NCI-H748 treated with DMSO at 0.1 percent for 48 hours (cell line): Measurements from ENCODE around the gene TXNDC17.
"Not testable (repeated sequence)": the region's sequence is repeated elsewhere in the genome, so short reads cannot be mapped to it uniquely, and the experiment has no call there.

Experiments used
- DNase-seq: peaks from one replicate; lab custom pipeline; 2025; lab: John Stamatoyannopoulos, UW

The TXNDC17 gene

DNA sequence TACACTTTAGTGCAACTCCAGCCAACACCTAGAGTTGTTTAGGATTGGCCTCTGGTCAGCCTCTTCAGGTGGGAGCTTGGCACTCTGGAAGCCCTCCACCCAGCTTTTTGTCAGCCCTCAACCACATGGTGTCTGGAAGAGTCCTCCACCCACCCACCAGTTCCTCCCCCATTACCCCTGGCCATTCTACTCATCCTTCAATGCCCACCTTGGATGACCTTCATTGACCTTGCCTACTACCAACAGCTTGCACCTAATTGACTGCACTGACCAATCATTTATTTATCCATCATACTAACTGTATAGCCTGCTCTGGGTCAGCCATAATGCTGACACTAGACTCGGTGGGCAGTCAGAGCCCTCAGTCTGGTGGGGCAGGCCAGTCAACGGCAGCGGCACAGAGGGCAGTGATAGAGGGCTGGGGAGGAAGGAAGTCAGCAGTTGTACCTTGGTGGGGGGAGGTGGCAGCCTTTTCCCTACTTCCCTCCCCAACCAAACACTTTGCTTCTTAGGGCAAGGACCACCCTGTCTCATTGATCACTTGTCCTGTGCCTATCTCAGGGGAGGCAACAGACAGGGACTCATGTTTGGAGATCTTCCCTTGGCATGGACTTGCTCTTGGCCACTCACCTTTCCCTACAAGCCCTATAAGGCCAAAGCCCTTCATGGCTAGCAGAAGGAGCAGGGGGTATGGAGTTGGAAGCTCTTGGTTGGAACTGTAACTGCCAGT, 43.0 kb downstream of the TXNDC17 start:
- DNase-seq = no peak

DNA sequence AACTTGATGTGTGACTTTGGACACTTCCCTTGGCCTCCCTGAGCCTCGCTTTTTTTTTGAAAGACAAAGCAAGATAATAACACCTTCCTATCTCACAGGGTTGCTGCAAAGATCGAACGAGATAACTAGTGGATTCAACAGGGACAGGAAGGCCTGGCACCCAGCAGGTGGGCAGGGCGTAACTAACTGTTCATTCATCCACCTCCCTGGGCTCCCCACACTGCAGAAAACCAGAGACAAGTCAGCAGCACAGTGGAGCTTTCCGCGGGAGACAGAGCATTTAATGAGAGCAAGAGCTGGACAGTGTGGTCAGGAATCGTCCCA, 43.6 kb downstream of the TXNDC17 start:
- no peak for DNase-seq

- DNase-seq = no peak
These were observed 44.3 kb downstream of the TXNDC17 start for GRCh38 chr17:6684881-6685767.

DNA sequence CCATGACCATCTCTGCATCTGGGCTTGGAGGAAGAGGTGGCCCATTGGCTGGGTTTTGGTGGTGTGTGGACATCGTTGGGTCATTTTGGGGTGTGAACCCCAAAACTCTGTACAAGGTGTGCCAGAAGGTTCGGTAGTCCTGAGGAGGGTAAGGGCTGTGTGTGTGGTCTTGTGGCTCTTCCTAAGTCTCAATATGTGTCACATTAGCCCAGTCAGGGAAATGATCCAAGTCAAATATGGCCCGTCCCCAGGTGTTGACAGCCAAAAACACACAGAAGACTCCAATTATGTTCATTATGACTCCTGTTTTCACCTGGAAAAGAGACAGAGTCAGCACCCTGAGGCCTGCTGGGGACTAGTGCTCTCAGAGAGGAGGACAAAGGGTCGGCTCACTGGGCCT, 45.2 kb downstream of the TXNDC17 start:
- DNase-seq = no peak

GRCh38 chr17:6688944-6689343, 48.1 kb downstream of the TXNDC17 start:
- DNase-seq = no peak

GRCh38 chr17:6690641-6691040, 49.8 kb downstream of the TXNDC17 start:
- DNase-seq = no peak

GRCh38 chr17:6691546-6691945, 50.7 kb downstream of the TXNDC17 start:
- no peak for DNase-seq

- not testable (repeated sequence) for DNase-seq
These were observed 51.1 kb downstream of the TXNDC17 start for GRCh38 chr17:6691958-6692357.
